ENCODE measurements around the gene KMT2B.
"Not testable (repeated sequence)": the region's sequence is repeated elsewhere in the genome, so short reads cannot be mapped to it uniquely, and the experiment has no call there.

The KMT2B gene

GRCh38 chr19:35717665-35718344, at the start of gene KMT2B:
TSS of gene KMT2B (plus strand) at chr19:35718003. CDS start at chr19:35718019, 16 bp downstream.
- no peak for DNase-seq (ENCODE audit: low read depth, low spot score)

- DNase-seq (ENCODE audit: low read depth, low spot score) = no peak
These were observed 48.2 kb upstream of the KMT2B start for GRCh38 chr19:35669566-35669965.

DNA sequence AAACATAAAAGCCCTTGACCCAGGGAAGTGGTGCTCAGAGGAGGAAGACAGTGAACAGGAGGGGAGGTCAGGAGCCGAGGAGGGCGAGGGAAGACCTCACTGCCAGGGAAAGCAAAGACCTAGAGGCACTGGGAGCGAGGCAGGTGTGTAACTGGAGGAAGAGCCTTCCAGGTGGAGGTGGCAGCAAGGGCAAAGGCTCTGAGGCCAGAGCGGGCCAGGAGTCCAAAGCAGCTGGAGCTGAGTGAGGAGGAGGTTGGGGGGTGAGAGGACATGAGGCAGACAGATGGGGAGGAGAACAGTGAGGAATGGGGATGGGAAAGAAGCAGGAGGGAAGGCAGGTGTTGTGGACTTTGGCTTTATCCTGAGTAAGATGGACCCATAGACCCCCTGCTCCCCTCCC, 47.8 kb upstream of the KMT2B start:
- no peak for DNase-seq (ENCODE audit: low read depth, low spot score)

GRCh38 chr19:35670686-35671085, 47.1 kb upstream of the KMT2B start:
- no peak for DNase-seq (ENCODE audit: low read depth, low spot score)

DNA sequence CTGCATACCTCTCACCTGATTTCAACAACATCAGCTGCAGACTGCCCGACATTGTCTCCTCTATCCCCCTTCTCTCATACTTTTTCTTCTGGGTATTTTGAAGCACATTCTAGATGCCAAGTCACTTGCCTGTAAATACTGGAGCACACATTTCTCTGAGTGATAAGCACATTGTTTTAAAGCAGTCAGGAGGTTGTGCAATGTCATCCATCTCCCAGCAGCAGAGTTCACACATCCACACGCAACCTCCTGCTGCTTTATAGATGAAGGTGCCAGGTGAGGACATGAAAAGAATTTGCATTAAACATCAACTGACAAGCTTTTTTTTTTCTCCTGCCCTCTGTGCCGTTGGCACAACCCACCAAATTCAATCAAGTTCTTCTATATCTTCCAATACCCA, 46.0 kb upstream of the KMT2B start:
- DNase-seq (ENCODE audit: low read depth, low spot score) = no peak

DNA sequence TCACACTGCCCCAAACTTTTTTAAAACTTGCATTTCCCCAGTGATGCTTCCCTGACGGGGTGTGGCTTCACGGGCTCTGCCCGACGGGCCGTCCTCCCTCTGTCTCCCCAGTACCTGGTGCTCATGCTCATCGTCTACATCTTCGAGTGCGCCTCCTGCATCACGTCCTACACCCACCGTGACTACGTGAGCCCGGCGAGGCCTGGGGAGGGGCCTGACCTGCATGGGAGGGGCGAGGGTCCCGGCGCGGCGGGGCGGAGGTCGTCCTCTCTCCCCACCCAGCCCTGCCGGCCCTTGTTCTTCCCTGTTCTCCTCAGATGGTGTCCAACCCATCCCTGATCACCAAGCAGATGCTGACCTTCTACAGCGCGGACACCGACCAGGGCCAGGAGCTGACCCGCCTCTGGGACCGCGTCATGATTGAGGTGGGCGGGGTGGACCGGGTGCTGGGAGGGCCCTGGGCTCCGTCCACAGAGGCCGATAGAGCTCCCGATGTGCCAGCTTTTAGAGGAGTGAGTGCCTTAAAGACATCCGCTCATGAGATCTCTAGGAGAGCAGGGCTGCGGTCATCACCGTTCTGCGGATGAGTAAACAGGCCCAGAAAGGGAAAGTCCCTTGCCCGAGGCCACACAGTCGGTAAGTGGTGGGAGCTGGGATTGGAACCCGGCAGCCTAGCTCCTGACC, 44.5 kb upstream of the KMT2B start:
- DNase-seq (ENCODE audit: low read depth, low spot score) = peak; percentile 79

GRCh38 chr19:35675589-35676140, 42.1 kb upstream of the KMT2B start:
- DNase-seq (ENCODE audit: low read depth, low spot score) = no peak

DNA sequence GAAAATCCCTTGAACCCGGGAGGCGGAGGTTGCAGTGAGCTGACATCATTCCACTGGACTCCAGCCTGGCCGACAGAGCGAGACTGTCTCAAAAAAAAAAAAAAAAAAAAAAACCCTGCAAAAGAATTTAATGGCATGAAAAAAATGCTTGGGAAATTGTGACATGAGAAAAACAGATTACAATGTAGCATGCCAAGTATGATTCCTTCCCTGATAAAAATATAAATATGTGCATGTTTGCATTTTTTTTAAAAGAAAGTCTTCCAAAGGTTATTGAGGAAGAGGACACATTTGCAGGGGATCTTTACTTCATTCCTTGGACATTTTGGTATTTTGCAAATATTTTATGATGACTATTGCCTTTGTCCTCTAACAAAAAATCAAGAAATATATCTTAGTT, 28.0 kb upstream of the KMT2B start:
- no peak for DNase-seq (ENCODE audit: low read depth, low spot score)

DNA sequence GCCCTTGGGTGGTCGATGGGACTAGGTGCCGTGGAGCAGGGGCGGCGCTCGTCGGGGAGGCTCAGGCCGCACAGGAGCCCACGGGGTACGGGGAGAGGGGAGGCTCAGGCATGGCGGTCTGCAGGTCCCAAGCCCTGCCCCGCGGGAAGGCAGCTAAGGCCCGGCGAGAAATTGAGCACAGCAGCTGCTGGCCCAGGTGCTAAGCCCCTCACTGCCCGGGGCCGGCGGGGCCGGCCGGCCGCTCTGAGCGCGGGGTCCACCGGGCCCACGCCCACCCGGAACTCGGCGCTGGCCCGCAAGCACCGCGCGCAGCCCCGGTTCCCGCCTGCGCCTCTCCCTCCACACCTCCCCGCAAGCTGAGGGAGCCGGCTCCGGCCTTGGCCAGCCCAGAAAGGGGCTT, 26.7 kb upstream of the KMT2B start:
- DNase-seq (ENCODE audit: low read depth, low spot score) = not testable (repeated sequence)

DNA sequence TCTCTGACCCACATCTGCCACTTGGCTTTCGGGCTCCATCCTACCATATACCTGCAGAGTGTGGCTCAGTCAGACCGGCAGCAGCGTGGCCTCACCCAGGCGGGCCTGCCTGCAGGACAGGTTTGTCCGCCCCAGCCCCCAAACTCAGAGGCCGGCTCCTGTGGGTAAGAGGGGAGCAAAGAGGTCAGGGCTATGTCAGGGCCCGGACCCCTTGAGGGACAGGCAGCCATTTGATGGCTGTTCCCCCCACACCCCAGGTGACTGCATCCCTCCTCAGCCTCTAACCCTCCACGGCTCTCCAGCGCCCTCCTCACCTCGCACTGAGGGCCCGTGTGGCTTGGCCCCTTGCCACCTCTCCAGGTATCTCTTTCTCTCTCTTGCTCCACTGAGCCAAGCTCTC, 25.8 kb upstream of the KMT2B start:
- DNase-seq (ENCODE audit: low read depth, low spot score) = no peak

DNA sequence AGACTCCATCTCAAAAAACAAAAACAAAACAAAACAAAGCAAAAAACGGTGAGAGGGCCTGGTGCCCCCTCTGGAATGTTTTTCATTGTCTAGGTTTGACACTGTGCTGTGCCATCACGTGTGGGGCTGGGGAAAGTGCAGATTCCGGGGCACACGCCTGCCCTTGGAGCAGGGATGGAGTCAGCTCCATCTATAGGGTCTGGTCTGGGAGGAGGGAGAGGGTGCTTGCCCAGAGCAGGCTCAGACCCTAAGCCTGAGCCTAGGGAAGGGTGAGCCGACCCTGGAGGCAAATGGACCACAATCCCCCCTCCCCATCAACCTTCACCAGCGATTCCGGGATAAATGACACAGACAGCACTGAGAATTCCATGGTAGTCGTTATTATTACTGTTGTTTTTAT, 24.4 kb upstream of the KMT2B start:
- no peak for DNase-seq (ENCODE audit: low read depth, low spot score)

DNA sequence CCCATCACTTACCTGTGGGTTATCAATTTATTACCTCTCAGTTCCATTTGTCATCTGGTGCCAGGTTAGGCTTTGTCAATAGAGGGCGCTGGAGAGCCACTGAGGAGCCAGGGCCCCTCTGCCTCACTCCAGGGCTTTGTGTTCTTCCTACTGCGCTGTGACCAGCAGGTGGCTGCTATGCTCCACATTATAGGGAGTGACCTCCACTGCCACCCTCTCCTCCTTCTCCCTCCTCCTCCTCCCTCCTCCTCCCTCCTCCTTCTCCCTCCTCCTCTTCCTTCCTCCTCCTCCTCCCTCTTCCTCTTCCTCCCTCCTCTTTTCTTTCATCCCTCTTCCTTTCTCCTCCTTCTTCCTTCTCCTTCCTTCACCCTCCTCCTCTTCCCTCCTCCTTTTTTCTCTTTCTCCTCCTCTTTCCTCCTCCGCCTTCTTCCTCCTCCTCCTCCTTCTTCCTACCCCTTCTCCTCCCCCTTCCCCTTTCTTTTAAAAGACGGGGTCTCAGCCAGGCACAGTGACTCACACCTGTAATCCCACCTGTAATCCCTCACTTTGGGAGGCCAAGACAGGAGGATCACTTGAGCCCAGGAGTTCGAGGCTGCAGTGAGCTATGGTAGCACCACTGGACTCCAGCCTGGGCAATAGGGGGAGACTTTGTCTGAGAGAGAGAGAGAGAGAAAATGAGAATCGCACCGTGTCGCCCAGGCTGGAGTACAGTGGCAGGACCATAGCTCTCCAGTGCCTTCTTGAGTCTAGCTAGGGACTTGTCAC, 23.8 kb upstream of the KMT2B start:
- peak; percentile 91 for DNase-seq (ENCODE audit: low read depth, low spot score)

GRCh38 chr19:35695895-35696422, 21.8 kb upstream of the KMT2B start:
- no peak for DNase-seq (ENCODE audit: low read depth, low spot score)

DNA sequence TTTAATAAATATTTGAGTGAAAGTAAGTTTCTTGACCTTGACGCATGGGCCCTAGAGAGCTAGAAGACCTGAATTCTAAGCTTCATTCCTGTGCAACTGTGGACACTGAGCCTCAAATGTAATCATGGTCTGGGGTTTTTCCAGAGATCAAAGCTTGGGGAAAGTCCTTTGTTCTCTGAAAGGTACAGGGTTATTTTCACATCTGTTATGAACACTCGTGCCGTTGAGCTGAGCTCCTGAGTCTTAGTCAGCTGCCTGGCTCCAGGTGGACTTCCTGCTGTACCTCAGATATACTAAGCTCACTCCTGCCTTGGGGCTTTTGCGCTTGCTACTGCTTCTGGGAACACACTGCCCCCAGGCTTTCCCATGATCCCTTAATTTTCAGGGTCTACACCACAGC, 21.0 kb upstream of the KMT2B start:
- no peak for DNase-seq (ENCODE audit: low read depth, low spot score)

DNA sequence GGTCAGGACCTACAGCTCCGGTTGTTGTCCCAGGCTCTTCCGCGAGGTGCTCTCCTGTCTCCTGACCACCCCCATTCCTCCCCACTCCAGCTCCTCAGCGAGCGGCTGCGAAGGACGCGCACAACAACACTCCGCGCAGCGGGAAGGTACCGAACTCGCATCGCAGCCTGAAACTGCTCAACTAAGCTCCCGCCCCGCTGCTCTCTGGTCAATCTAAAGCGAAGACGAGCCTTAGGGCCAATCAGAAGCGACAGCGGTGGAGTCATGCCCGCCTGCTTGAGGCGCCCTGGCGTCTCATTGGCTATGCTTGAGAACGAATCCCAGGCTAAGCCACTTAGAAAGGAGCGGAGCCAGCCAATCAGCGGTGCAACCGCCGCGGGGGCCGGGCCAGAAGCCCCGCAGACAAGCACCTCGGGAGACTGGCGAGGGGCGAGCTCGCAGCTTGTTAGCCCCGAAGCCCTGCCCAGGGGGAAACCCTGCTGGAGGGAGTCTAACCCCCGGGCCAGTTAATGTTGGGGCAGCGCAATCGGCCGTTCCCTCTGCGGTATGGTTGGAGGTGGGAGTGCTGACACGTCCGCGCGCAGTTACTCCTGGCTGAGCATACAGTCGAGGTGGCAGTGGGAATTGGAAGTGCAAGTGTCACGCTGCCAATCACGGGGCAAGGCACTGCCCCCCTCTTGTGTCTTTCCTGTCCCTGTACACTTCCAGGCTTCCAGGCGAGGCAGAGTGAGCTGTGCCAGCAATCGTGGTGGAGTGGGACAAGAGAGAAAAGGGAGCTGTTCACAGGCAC, 15.4 kb upstream of the KMT2B start:
- DNase-seq (ENCODE audit: low read depth, low spot score) = peak; percentile 98

DNA sequence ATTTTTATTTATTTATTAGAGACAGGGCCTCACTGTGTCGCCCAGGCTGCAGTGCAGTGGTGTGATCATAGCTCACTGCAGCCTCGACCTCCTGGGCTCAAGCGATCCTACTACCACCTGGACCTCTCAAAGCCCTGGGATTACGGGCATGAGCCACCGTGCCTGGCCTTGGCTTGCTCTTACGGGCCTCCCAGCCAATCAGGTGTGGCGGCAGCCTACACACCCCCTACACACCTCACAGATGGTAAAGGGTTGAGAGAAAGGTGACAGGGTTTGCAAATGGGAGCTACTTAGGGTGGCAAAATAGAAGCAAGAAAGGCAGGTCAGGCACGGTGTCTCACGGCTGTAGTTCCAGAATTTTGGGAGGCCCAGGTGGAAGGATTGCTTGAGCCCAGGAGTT, 14.5 kb upstream of the KMT2B start:
- no peak for DNase-seq (ENCODE audit: low read depth, low spot score)

DNA sequence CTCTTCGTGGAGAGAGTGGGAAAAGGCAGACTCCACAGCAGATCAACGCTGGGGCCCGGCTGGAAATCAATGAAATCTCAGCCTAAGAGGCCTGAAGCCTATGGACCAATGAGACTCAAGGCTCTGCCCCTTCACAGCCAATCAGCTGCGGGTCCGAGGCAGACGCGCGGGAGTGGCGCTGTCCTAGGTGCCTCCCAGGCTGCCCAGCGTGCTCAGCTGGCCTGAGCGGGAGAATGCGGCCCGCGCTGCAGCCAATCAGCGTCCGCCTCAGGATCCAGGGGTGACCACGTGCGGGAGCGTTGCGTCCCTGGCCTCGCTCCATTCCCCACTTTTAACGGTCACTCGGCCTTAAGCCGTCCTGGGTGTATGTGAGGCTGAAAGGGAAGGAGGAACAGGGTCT, 13.6 kb upstream of the KMT2B start, which contains the start of gene ZBTB32:
Gene ZBTB32, plus strand, starts transcription at position 341 of the 400 bp plus-strand sequence. CDS start 10,069 bp downstream, outside the sequence.
- DNase-seq (ENCODE audit: low read depth, low spot score) = peak; percentile 93

GRCh38 chr19:35708391-35708790, 9.4 kb upstream of the KMT2B start:
- no peak for DNase-seq (ENCODE audit: low read depth, low spot score)

DNA sequence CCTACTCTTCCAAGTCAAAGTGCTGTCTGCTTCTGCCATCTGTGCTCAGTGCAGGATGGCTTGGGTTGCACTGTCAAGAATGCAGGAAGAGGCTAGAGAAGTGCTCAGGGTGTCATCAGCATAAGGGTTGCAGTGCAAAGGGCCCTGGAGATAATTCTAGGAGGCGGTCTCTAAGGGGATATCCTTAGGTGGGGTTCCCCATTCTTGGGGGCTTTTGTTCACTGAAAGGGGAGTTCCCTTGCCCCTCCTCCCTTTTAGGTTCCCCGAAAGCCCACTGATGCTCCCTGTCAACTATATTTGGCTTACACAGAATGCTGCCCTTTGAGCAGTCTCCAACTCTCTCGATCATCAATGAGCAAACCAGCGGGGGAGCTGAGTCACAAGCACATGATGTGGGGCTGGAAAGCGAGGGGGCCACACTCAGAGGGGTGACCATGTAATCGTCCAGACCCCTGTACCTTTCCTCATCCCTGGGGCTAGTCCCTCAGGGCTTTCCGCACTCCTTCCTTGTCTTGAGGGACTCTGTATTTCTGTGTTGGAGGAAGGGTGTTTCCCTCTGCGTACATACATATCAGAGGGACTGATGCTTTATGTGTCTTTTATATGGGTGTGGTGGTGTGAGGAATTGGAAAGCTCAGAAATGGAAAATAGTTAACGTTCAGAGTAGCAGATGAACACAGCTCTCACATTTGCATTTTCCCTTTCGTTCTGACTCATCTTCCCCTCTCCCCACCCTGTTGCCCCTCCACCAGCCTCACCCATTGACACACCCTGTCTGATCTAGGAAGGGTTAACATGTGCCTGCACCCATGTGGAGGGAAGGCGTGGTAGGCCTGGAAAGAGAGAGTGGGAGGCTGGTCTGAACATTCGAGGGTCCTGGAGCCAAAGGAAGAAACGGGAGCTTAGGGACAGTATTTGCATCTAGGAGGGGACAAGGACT, 6.7 kb upstream of the KMT2B start:
- DNase-seq (ENCODE audit: low read depth, low spot score) = no peak
